Caco-2 (cell line): Measurements from ENCODE around the gene BCLAF1. TPM values are rescaled to one million over a fixed set of nuclear protein-coding genes. Genes with fewer than 3 reads are reported as not detected.

Source experiments
- BruUV-seq: library from RNA; stranded (reverse); fragments of 400-500 nt; replicated peaks from 2 replicates; lab custom pipeline; 2021; lab: Mats Ljungman, UMichigan
- CTCF ChIA-PET: fragments of 300-600 bp; sonication (Branson Sonifier 250); formaldehyde crosslinking; loops from one replicate; lab custom pipeline; 2022; ENCODE audit warnings: antibody characterized with exemption; lab: Charles Lee
- POLR2A ChIA-PET: fragments of 300-600 bp; sonication (Branson Sonifier 250); formaldehyde crosslinking; loops from one replicate; lab custom pipeline; 2022; ENCODE audit warnings: antibody characterized with exemption; lab: Charles Lee
- DNase-seq, 2 experiments: peaks; one replicate each; pipeline versions ENCODE4 v3.0.0 to v3.0.0-alpha.2; 2020 to 2022
- H3K27me3 ChIP-seq: replicated peaks from 2 replicates; pipeline ENCODE4 v1.6.0; 2011; ENCODE audit warnings: low read length; ENCODE audit not compliant: control insufficient read depth, insufficient read depth
- H3K36me3 ChIP-seq: 2 replicates; pipeline ENCODE4 v1.5.1; 2011; ENCODE audit warnings: low read length; ENCODE audit not compliant: control insufficient read depth, insufficient read depth
- H3K4me1 ChIP-seq: fragments of 250-450 bp; sonication (Bioruptor Pico); 2 replicates; pipeline ENCODE4 v1.5.1; 2020; ENCODE audit warnings: mild to moderate bottlenecking
- H3K4me3 ChIP-seq: 2 replicates; pipeline ENCODE4 v1.5.1; 2011; ENCODE audit warnings: low read depth, mild to moderate bottlenecking, control low read depth, low read length
- H3K9me3 ChIP-seq: fragments of 250-450 bp; sonication (Bioruptor Pico); 2 replicates; pipeline ENCODE4 v1.5.1; 2020; ENCODE audit warnings: mild to moderate bottlenecking, moderate library complexity
- H3K27ac Mint-ChIP-seq: one replicate; pipeline ENCODE4 v1.8.0; 2022; ENCODE audit warnings: mixed read lengths; ENCODE audit not compliant: unreplicated experiment
- H3K27me3 Mint-ChIP-seq: one replicate; pipeline ENCODE4 v1.8.0; 2022; ENCODE audit warnings: mixed read lengths; ENCODE audit not compliant: insufficient read depth, unreplicated experiment
- H3K36me3 Mint-ChIP-seq: one replicate; pipeline ENCODE4 v1.8.0; 2022; ENCODE audit warnings: mild to moderate bottlenecking, mixed read lengths; ENCODE audit not compliant: insufficient read depth, unreplicated experiment
- H3K4me1 Mint-ChIP-seq: one replicate; pipeline ENCODE4 v1.8.0; 2022; ENCODE audit warnings: low read depth, mixed read lengths; ENCODE audit not compliant: unreplicated experiment
- H3K4me3 Mint-ChIP-seq: one replicate; pipeline ENCODE4 v1.8.0; 2022; ENCODE audit warnings: mild to moderate bottlenecking, moderate library complexity, mixed read lengths; ENCODE audit not compliant: unreplicated experiment
- H3K9me3 Mint-ChIP-seq: one replicate; pipeline ENCODE4 v1.8.0; 2022; ENCODE audit warnings: mixed read lengths; ENCODE audit not compliant: unreplicated experiment
- intact Hi-C: fragments of 100-400 bp; cut with micrococcal nuclease; formaldehyde crosslinking; loops from one replicate; pipeline ENCODE4 v1.10.0; 2022; ENCODE audit not compliant: unreplicated experiment
- total RNA-seq: library from RNA; stranded (reverse); gene quantifications from 2 replicates; pipeline ENCODE4 v1.2.3, GENCODE V29; 2022
- TF ChIP-seq, protein P1 (sequence below), 2 experiments: fragments of 200-600 bp in 1 of 2; IDR thresholded peaks; 1 replicate in 1 of 2; 2 replicates in 1 of 2; pipeline versions ENCODE4 v1.5.1 to v1.8.0; 2011 to 2022; ENCODE audit warnings: antibody characterized with exemption in 1 of 2, control low read depth in 1 of 2, inconsistent platforms in 1 of 2, low read depth in 1 of 2, low read length in 1 of 2, mild to moderate bottlenecking in 1 of 2, moderate library complexity in 1 of 2; ENCODE audit not compliant: insufficient read depth in 1 of 2, severe bottlenecking in 1 of 2, unreplicated experiment in 1 of 2

Gene BCLAF1
- total RNA-seq, 1 experiment from 2014 or later = 178 TPM

DNA sequence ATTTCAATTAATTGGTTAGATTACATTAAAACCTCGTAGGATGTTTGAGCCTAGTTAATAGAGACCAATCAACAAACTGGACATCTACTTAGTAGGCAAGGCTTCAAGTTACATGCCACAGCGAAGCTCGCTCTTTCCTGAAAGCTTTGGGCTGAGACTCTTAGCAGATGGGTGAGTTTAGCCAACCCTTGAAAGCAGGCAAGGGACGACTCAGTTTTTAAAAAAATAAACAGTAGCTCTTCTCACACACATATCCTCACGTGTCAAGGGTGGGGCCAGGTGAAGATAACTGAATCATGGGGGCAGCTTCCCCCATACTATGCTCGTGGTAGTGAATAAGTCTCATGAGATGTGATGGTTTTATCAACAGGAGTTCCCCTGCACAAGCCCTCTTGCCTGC lies 40.3 kb downstream of the BCLAF1 start:
- no peaks in the 10 kb centered on the region for H3K27me3 ChIP-seq
- H3K9me3 Mint-ChIP-seq = no peaks in the 10 kb centered on the region
- no TSS peak for BruUV-seq
- peak overlapping the region; percentile 71 for H3K4me3 ChIP-seq
- H3K9me3 ChIP-seq = no peaks in the 10 kb centered on the region
- H3K4me1 ChIP-seq = peaks cover 9% of the 10 kb centered on the region; the same call in 1 of the 2 replicates
- DNase-seq = no peak
- H3K4me1 Mint-ChIP-seq = peaks cover 23% of the 10 kb centered on the region
- POLR2A ChIA-PET = interaction anchor here (4.7 kb wide), 1 partner anchor 40 kb away, joined by 64 read pairs; the partner anchor contains the start of gene BCLAF1
- TF ChIP-seq, protein P1, sequence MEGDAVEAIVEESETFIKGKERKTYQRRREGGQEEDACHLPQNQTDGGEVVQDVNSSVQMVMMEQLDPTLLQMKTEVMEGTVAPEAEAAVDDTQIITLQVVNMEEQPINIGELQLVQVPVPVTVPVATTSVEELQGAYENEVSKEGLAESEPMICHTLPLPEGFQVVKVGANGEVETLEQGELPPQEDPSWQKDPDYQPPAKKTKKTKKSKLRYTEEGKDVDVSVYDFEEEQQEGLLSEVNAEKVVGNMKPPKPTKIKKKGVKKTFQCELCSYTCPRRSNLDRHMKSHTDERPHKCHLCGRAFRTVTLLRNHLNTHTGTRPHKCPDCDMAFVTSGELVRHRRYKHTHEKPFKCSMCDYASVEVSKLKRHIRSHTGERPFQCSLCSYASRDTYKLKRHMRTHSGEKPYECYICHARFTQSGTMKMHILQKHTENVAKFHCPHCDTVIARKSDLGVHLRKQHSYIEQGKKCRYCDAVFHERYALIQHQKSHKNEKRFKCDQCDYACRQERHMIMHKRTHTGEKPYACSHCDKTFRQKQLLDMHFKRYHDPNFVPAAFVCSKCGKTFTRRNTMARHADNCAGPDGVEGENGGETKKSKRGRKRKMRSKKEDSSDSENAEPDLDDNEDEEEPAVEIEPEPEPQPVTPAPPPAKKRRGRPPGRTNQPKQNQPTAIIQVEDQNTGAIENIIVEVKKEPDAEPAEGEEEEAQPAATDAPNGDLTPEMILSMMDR (IDR thresholded peaks at IDR 0.05; ENCODE audit: insufficient read depth in 1 of 2, low read depth in 1 of 2, low read length in 1 of 2, severe bottlenecking in 1 of 2, unreplicated experiment in 1 of 2) = no peak
- H3K27ac Mint-ChIP-seq = peak overlapping the region; percentile 98
- intact Hi-C loops = no loop called here
- no peaks in the 10 kb centered on the region for H3K27me3 Mint-ChIP-seq
- CTCF ChIA-PET = interaction anchor here (1.0 kb wide), 1 partner anchor 68 kb away, joined by 3 read pairs; no protein-coding TSS in a partner anchor
- peaks cover 54% of the 10 kb centered on the region for H3K36me3 Mint-ChIP-seq
- H3K4me3 Mint-ChIP-seq = peak overlapping the region; percentile 97
- no peaks in the 10 kb centered on the region for H3K36me3 ChIP-seq

DNA sequence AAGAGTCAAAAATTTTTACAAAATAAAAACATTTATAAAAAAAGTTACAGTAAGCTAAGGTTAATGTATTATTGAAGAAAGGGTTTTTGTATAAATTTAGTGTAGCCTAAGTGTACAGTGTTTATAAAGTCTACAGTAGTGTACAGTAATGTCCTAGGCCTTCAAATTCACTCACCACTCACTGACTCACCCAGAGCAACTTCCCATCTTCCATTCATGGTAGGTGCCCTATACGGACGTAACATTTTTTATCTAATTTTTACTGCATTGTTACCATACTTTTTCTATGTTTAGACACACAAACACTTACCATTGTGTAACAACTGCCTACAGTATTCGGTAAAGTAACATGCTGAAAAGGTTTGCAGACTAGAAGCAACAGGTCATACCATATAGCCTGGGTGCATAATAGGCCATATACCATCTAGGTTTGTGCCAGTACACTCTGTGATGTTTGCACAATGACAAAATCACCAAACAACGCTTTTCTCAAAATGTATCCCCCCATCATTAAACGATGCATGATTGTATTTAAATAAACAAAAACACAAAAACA lies 45.5 kb downstream of the BCLAF1 start:
- Histone ChIP-seq H3K9me3 (no peaks in the 10 kb centered on the region), H3K36me3 (no peaks in the 10 kb centered on the region), H3K4me1 (no peaks in the 10 kb centered on the region), H3K4me3 (no peak overlapping the region), H3K27me3 (no peaks in the 10 kb centered on the region)
- CTCF ChIA-PET = no interaction called here
- POLR2A ChIA-PET = no interaction called here
- H3K27ac Mint-ChIP-seq = no peak overlapping the region
- peaks cover 46% of the 10 kb centered on the region for H3K36me3 Mint-ChIP-seq
- H3K9me3 Mint-ChIP-seq = no peaks in the 10 kb centered on the region
- H3K4me3 Mint-ChIP-seq = no peak overlapping the region
- peaks cover 7% of the 10 kb centered on the region for H3K4me1 Mint-ChIP-seq
- no peaks in the 10 kb centered on the region for H3K27me3 Mint-ChIP-seq
- BruUV-seq = no TSS peak
- DNase-seq = no peak
- TF ChIP-seq, protein P1 (IDR thresholded peaks at IDR 0.05; ENCODE audit: insufficient read depth in 1 of 2, low read depth in 1 of 2, low read length in 1 of 2, severe bottlenecking in 1 of 2, unreplicated experiment in 1 of 2) = no peak
- intact Hi-C loops = no loop called here

DNA sequence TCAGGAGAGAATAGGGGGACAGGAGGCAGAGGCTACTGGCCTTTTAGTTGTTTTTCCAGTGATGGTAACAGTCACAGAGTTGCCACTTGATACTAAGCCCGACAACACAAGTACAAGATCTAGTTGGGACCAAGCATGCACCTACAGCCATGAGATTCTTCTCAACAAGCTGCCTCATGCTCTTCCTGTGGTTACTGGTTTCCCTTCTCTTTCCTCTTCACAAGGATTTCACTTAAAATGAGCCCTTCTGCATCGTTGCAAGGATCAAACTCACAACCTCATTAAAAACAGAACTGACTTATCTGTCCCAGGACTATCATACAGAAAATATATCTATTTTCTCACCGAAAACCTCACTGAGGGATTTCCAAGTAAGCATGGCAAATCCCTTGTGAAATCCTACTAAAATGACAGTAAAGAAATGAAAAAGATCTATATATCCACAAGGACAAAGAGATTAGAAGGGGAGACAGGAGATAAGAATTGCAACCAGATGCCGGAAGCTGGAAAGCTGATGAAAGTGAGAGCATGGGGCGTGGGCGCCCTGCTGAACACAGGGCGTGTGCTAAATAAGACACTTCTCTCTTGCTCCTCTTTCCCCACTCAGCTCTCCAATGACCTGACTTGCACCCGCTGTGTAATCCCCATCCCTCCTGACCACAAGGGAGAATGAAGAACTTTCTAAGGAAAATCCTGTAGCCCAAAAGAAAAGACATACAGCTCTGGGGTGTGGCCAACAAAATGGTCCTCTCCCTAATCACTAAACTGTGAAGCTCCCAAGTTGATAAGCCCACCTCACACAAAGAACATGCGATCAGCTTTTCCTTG lies 53.0 kb downstream of the BCLAF1 start:
- intact Hi-C loops = no loop called here
- BruUV-seq = no TSS peak
- Histone ChIP-seq H3K4me1 (no peaks in the 10 kb centered on the region), H3K27me3 (no peaks in the 10 kb centered on the region), H3K9me3 (no peaks in the 10 kb centered on the region), H3K36me3 (no peaks in the 10 kb centered on the region), H3K4me3 (no peak overlapping the region)
- H3K27me3 Mint-ChIP-seq = no peaks in the 10 kb centered on the region
- ChIA-PET CTCF (no interaction called here), POLR2A (interaction anchor here (1.2 kb wide), 1 partner anchor 14 kb away, joined by 5 read pairs; the partner anchor contains the start of gene MTFR2)
- H3K36me3 Mint-ChIP-seq = peaks cover 32% of the 10 kb centered on the region
- no peak overlapping the region for H3K27ac Mint-ChIP-seq
- H3K9me3 Mint-ChIP-seq = no peaks in the 10 kb centered on the region
- peaks cover 6% of the 10 kb centered on the region for H3K4me1 Mint-ChIP-seq
- TF ChIP-seq, protein P1 (IDR thresholded peaks at IDR 0.05; ENCODE audit: insufficient read depth in 1 of 2, low read depth in 1 of 2, low read length in 1 of 2, severe bottlenecking in 1 of 2, unreplicated experiment in 1 of 2) = no peak
- no peak overlapping the region for H3K4me3 Mint-ChIP-seq
- no peak for DNase-seq
